IMR-90 (cell line): Measurements from ENCODE around the gene JMJD8. TPM values are rescaled to one million over a fixed set of nuclear protein-coding genes. Genes with fewer than 3 reads are reported as not detected.

Source experiments
- ATAC-seq: fragments of 200-7000 bp; cut with Tn5 transposase; 2 replicates; pipeline ENCODE4 v1.9.1; 2020; ENCODE audit warnings: low read depth, mild to moderate bottlenecking, moderate library complexity
- BruUV-seq: library from RNA; stranded (reverse); fragments of 400-500 nt; replicated peaks from 2 replicates; lab custom pipeline; 2021; lab: Mats Ljungman, UMichigan
- CTCF ChIA-PET: fragments of 300-600 bp; formaldehyde crosslinking; extraction: SDS; loops from one replicate; lab custom pipeline; 2021; ENCODE audit warnings: antibody characterized with exemption; lab: Yijun Ruan, JAX
- POLR2A ChIA-PET: fragments of 300-600 bp; sonication (Branson Sonifier 250); formaldehyde crosslinking; loops from one replicate; lab custom pipeline; 2022; ENCODE audit warnings: antibody characterized with exemption; ENCODE audit not compliant: unreplicated experiment; lab: Charles Lee
- DNase-seq: peaks from one replicate; pipeline ENCODE4 v3.0.0; 2013
- H2AFZ ChIP-seq: replicated peaks from 2 replicates; pipeline ENCODE3; 2013; ENCODE audit warnings: low read length, mild to moderate bottlenecking; ENCODE audit not compliant: poor library complexity
- H2AK5ac ChIP-seq: 2 replicates; pipeline ENCODE4 v1.6.1; 2013; ENCODE audit warnings: low read depth, low read length, inconsistent platforms
- H2AK9ac ChIP-seq: replicated peaks from 2 replicates; pipeline ENCODE3; 2013; ENCODE audit warnings: mild to moderate bottlenecking, low read depth, low read length, moderate library complexity; ENCODE audit not compliant: poor library complexity
- H2BK120ac ChIP-seq: 2 replicates; pipeline ENCODE4 v1.6.1; 2013; ENCODE audit warnings: low read depth, low read length, inconsistent platforms
- H2BK15ac ChIP-seq: 3 replicates; pipeline ENCODE4 v1.6.1; 2013; ENCODE audit warnings: low read depth, low read length, inconsistent platforms
- H2BK20ac ChIP-seq: 2 replicates; pipeline ENCODE4 v1.6.1; 2013; ENCODE audit warnings: low read depth, mild to moderate bottlenecking, inconsistent platforms, low read length, moderate library complexity
- H2BK5ac ChIP-seq: 2 replicates; pipeline ENCODE4 v1.6.1; 2013; ENCODE audit warnings: mild to moderate bottlenecking, low read depth, low read length, inconsistent platforms; ENCODE audit not compliant: poor library complexity, severe bottlenecking
- H3K14ac ChIP-seq: replicated peaks from 2 replicates; pipeline ENCODE4 v1.6.1; 2013; ENCODE audit warnings: low read depth, low read length, inconsistent platforms
- H3K18ac ChIP-seq: 2 replicates; pipeline ENCODE4 v1.6.1; 2013; ENCODE audit warnings: low read depth, low read length, control low read depth
- H3K23ac ChIP-seq: 2 replicates; pipeline ENCODE4 v1.6.1; 2013; ENCODE audit warnings: low read depth, low read length, inconsistent platforms
- H3K27ac ChIP-seq: 2 replicates; pipeline ENCODE4 v1.5.1; 2013; ENCODE audit warnings: mild to moderate bottlenecking, control low read depth, low read length; ENCODE audit not compliant: insufficient read depth
- H3K27me3 ChIP-seq: 2 replicates; pipeline ENCODE4 v1.6.1; 2013; ENCODE audit warnings: low read length; ENCODE audit not compliant: control insufficient read depth, insufficient read depth
- H3K36me3 ChIP-seq: 2 replicates; pipeline ENCODE4 v1.6.1; 2013; ENCODE audit warnings: low read length, mixed read lengths; ENCODE audit not compliant: control insufficient read depth, insufficient read depth
- H3K4ac ChIP-seq: 2 replicates; pipeline ENCODE4 v1.6.1; 2013; ENCODE audit warnings: low read depth, low read length, inconsistent platforms
- H3K4me1 ChIP-seq: 2 replicates; pipeline ENCODE4 v1.6.1; 2013; ENCODE audit warnings: low read length, mixed read lengths; ENCODE audit not compliant: control insufficient read depth, insufficient read depth
- H3K4me2 ChIP-seq: 2 replicates; pipeline ENCODE4 v1.6.1; 2013; ENCODE audit warnings: low read depth, mild to moderate bottlenecking, control low read depth, low read length, moderate library complexity
- H3K4me3 ChIP-seq: 2 replicates; pipeline ENCODE4 v1.5.1; 2013; ENCODE audit warnings: low read depth, mild to moderate bottlenecking, control low read depth, low read length, moderate library complexity; ENCODE audit not compliant: insufficient read depth
- H3K56ac ChIP-seq: 2 replicates; pipeline ENCODE4 v1.6.1; 2013; ENCODE audit warnings: low read length, inconsistent platforms; ENCODE audit not compliant: insufficient read depth; ENCODE audit errors: extremely low read depth
- H3K79me1 ChIP-seq, 2 experiments: 2 replicates each; pipeline ENCODE4 v1.6.1; 2013; ENCODE audit warnings: low read length in 2 of 2, inconsistent platforms in 1 of 2, low read depth in 1 of 2
- H3K9ac ChIP-seq: 2 replicates; pipeline ENCODE4 v1.6.1; 2013; ENCODE audit warnings: low read depth, low read length, control low read depth
- H3K9me1 ChIP-seq: 2 replicates; pipeline ENCODE4 v1.6.1; 2013; ENCODE audit warnings: low read length, inconsistent platforms; ENCODE audit not compliant: insufficient read depth
- H3K9me3 ChIP-seq: 2 replicates; pipeline ENCODE4 v1.6.1; 2013; ENCODE audit warnings: low read length; ENCODE audit not compliant: control insufficient read depth, insufficient read depth
- H4K20me1 ChIP-seq: 2 replicates; pipeline ENCODE4 v1.6.1; 2013; ENCODE audit warnings: low read length, inconsistent platforms; ENCODE audit not compliant: insufficient read depth
- H4K5ac ChIP-seq: 2 replicates; pipeline ENCODE4 v1.6.1; 2013; ENCODE audit warnings: mild to moderate bottlenecking, low read depth, low read length, control low read depth
- H4K8ac ChIP-seq, 2 experiments: 2 replicates each; pipeline ENCODE4 v1.6.1; 2013; ENCODE audit warnings: low read depth in 2 of 2, low read length in 2 of 2, control low read depth in 1 of 2, inconsistent platforms in 1 of 2
- H4K91ac ChIP-seq: 2 replicates; pipeline ENCODE4 v1.6.1; 2013; ENCODE audit warnings: low read depth, low read length, inconsistent platforms; ENCODE audit not compliant: insufficient read depth
- BHLHE40 ChIP-seq: fragments of 150-350 bp; IDR thresholded peaks from 2 replicates; pipeline ENCODE4 v1.6.1; 2016; ENCODE audit warnings: mild to moderate bottlenecking, low read depth, low read length
- CEBPB ChIP-seq: IDR thresholded peaks from 2 replicates; pipeline ENCODE4 v1.6.1; 2012; ENCODE audit warnings: low read depth, low read length, improper control_type of control experiment
- CHD1 ChIP-seq: IDR thresholded peaks from 2 replicates; pipeline ENCODE4 v1.6.1; 2012; ENCODE audit warnings: low read depth, low read length, improper control_type of control experiment
- FOS ChIP-seq: fragments of 150-350 bp; IDR thresholded peaks from 2 replicates; pipeline ENCODE4 v1.6.1; 2016; ENCODE audit warnings: low read depth, low read length
- MAFK ChIP-seq: IDR thresholded peaks from 2 replicates; pipeline ENCODE4 v1.6.1; 2012; ENCODE audit warnings: low read depth, low read length, improper control_type of control experiment
- MAZ ChIP-seq: IDR thresholded peaks from 2 replicates; pipeline ENCODE4 v1.6.1; 2012; ENCODE audit warnings: low read depth, mild to moderate bottlenecking, low read length, improper control_type of control experiment, moderate library complexity, borderline replicate concordance
- NFE2L2 ChIP-seq: fragments of 150-350 bp; IDR thresholded peaks from 2 replicates; pipeline ENCODE4 v1.6.1; 2016; ENCODE audit warnings: low read depth, mild to moderate bottlenecking, low read length
- POLR2A ChIP-seq: IDR thresholded peaks from 2 replicates; pipeline ENCODE4 v1.6.1; 2012; ENCODE audit warnings: mild to moderate bottlenecking, low read depth, low read length
- RAD21 ChIP-seq: IDR thresholded peaks from 2 replicates; pipeline ENCODE4 v1.6.1; 2012; ENCODE audit warnings: low read length, improper control_type of control experiment
- RCOR1 ChIP-seq: IDR thresholded peaks from 2 replicates; pipeline ENCODE4 v1.6.1; 2012; ENCODE audit warnings: mild to moderate bottlenecking, low read length, improper control_type of control experiment; ENCODE audit not compliant: insufficient replicate concordance
- RFX5 ChIP-seq: IDR thresholded peaks from 2 replicates; pipeline ENCODE4 v1.8.0; 2012; ENCODE audit warnings: low read depth, mild to moderate bottlenecking, low read length, moderate library complexity
- SMC3 ChIP-seq: fragments of 150-350 bp; IDR thresholded peaks from 2 replicates; pipeline ENCODE4 v1.6.1; 2016; ENCODE audit warnings: low read depth, mild to moderate bottlenecking, antibody characterized with exemption, low read length, moderate library complexity
- WGBS, 2 experiments: methylation state at CpG; one replicate each; pipeline versions ENCODE4 v1.1.5 to v1.1.7; 2013; ENCODE audit warnings: missing lambda C conversion rate in 2 of 2; ENCODE audit not compliant: insufficient read length in 1 of 2; ENCODE audit errors: extremely low coverage in 2 of 2; 5-methylcytosine and 5-hydroxymethylcytosine counted together
- dilution Hi-C: fragments of 300-500 bp; cut with HindIII; formaldehyde crosslinking; loops from one replicate; pipeline ENCODE4 v1.14.3; 2018; ENCODE audit warnings: low sequenced_read_pairs; ENCODE audit not compliant: unreplicated experiment
- in situ Hi-C: fragments of 300-500 bp; cut with MboI; formaldehyde crosslinking; loops from 3 replicates; pipeline ENCODE4 v1.14.3; 2019; ENCODE audit warnings: low sequenced_read_pairs, inconsistent platforms, mixed read lengths
- intact Hi-C: fragments of 100-400 bp; cut with micrococcal nuclease; formaldehyde crosslinking; loops from 2 replicates; pipeline ENCODE4 v1.10.0; 2022
- polyA plus RNA-seq, 3 experiments: library from polyadenylated mRNA; depleted of rRNA; stranded (reverse); fragments of >200 nt; gene quantifications; 2 replicates each; pipeline ENCODE4 v1.2.3, GENCODE V29; 2012; ENCODE audit warnings: low replicate concordance in 1 of 3
- total RNA-seq: library from RNA; depleted of rRNA; stranded (reverse); fragments of >200 nt; gene quantifications from 2 replicates; pipeline ENCODE4 v1.2.3, GENCODE V29; 2012
- TF ChIP-seq, protein P1 (sequence below): conservative IDR thresholded peaks from 2 replicates; pipeline ENCODE4 v1.5.1; 2012; ENCODE audit warnings: mild to moderate bottlenecking, low read depth, low read length, improper control_type of control experiment
- TF ChIP-seq, protein P2 (sequence below): fragments of 150-350 bp; IDR thresholded peaks from 2 replicates; pipeline ENCODE4 v1.6.1; 2017; ENCODE audit warnings: mild to moderate bottlenecking, antibody characterized with exemption, low read length, low read depth
- TF ChIP-seq, protein P3 (sequence below): fragments of 150-350 bp; IDR thresholded peaks from 2 replicates; pipeline ENCODE4 v1.6.1; 2016; ENCODE audit warnings: low read depth, mild to moderate bottlenecking, low read length, moderate library complexity, borderline replicate concordance

Gene JMJD8
- total and polyA plus RNA-seq, 2 of the 4 experiments (the other 2 are of a cell fraction): 17.7 to 62.5 TPM

DNA sequence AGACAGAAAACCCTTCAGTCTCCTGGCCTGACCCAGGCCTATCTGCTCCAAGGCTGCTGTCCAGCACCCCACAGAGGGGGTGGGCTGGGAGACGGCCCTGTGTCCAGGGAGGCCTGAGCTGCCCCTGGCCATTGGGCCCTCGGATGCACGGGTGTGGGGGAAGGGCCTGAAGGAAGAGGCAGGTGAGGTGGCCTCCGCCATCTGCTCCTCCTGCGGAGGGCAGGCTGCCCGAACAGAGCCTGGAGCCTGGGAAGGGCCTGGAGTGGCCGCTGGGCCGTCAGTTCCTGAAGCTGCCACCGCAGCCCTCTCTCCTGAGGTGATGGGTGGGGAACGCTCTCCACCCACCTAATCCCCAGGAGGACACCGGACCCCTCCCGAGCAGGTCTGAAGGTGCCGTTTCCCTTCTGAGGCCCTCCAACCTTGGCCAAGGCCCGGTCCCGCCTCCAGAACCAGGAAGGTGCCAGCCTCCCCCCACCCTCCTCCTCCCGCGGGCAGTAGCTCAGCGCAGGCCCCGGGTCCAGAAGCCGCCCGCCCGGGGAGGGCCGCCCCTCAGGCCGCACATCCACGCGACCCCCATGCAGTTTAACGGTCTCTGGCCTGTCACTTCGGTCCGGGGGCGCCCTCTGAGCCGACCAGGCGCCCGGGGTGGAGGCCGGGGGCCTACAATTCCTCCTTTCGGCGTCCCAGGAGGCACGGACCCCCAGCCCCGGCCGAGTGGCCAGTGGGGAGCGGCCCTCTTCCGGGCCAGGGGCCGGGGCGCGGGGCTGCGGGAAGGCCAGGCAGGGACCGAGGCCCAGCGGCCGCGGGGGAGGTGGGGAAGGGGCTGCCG, 20.6 kb upstream of the JMJD8 start:
- dilution Hi-C loops (no loop called here), intact Hi-C loops (no loop called here), in situ Hi-C loops (loop anchor here (25.0 kb wide), 1 partner anchor 358 kb away; the partner anchor contains the start of gene SSTR5)
- H4K91ac ChIP-seq: no peak overlapping the region
- H3K79me1 ChIP-seq: no peaks in the 10 kb centered on the region
- no peak overlapping the region for H4K5ac ChIP-seq
- H3K27ac ChIP-seq: no peak overlapping the region
- no peak overlapping the region for H2AK5ac ChIP-seq
- no peaks in the 10 kb centered on the region for H3K9me1 ChIP-seq
- no peak overlapping the region for H2BK5ac ChIP-seq
- peaks cover 1% of the 10 kb centered on the region; the same call in 1 of the 2 replicates for H3K4me1 ChIP-seq
- no peak overlapping the region for H3K4me3 ChIP-seq
- no peak overlapping the region for H3K9ac ChIP-seq
- no peak overlapping the region for H2BK15ac ChIP-seq
- ChIA-PET CTCF (no interaction called here), POLR2A (no interaction called here)
- DNase-seq: no peak
- H3K4ac ChIP-seq: no peak overlapping the region
- H4K20me1 ChIP-seq: peaks cover 18% of the 10 kb centered on the region
- no peak overlapping the region for H3K4me2 ChIP-seq
- H2AFZ ChIP-seq: no peak overlapping the region
- ATAC-seq: no peak
- H3K56ac ChIP-seq: no peak overlapping the region
- no peak overlapping the region for H2BK120ac ChIP-seq
- no peak overlapping the region for H4K8ac ChIP-seq
- peaks cover 71% of the 10 kb centered on the region for H3K27me3 ChIP-seq
- H3K18ac ChIP-seq: no peak overlapping the region
- no peaks in the 10 kb centered on the region for H3K36me3 ChIP-seq
- WGBS, 2 experiments: 6% methylated on average over 18 of the region's 50 CpGs; no CpG with 5 or more reads in 1 of the 2 experiments
- no TSS peak for BruUV-seq
- H2BK20ac ChIP-seq: no peak overlapping the region
- H3K23ac ChIP-seq: no peak overlapping the region
- H3K14ac ChIP-seq: no peak overlapping the region
- H3K9me3 ChIP-seq: no peaks in the 10 kb centered on the region
- H2AK9ac ChIP-seq: peak overlapping the region; percentile 24
- TF ChIP-seq, protein P1, sequence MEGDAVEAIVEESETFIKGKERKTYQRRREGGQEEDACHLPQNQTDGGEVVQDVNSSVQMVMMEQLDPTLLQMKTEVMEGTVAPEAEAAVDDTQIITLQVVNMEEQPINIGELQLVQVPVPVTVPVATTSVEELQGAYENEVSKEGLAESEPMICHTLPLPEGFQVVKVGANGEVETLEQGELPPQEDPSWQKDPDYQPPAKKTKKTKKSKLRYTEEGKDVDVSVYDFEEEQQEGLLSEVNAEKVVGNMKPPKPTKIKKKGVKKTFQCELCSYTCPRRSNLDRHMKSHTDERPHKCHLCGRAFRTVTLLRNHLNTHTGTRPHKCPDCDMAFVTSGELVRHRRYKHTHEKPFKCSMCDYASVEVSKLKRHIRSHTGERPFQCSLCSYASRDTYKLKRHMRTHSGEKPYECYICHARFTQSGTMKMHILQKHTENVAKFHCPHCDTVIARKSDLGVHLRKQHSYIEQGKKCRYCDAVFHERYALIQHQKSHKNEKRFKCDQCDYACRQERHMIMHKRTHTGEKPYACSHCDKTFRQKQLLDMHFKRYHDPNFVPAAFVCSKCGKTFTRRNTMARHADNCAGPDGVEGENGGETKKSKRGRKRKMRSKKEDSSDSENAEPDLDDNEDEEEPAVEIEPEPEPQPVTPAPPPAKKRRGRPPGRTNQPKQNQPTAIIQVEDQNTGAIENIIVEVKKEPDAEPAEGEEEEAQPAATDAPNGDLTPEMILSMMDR: no peak
- TF ChIP-seq CEBPB: no peak
- no peak for TF ChIP-seq RAD21
- TF ChIP-seq, protein P2, sequence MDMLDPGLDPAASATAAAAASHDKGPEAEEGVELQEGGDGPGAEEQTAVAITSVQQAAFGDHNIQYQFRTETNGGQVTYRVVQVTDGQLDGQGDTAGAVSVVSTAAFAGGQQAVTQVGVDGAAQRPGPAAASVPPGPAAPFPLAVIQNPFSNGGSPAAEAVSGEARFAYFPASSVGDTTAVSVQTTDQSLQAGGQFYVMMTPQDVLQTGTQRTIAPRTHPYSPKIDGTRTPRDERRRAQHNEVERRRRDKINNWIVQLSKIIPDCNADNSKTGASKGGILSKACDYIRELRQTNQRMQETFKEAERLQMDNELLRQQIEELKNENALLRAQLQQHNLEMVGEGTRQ: no peak
- no peak for TF ChIP-seq FOS
- TF ChIP-seq, protein P3, sequence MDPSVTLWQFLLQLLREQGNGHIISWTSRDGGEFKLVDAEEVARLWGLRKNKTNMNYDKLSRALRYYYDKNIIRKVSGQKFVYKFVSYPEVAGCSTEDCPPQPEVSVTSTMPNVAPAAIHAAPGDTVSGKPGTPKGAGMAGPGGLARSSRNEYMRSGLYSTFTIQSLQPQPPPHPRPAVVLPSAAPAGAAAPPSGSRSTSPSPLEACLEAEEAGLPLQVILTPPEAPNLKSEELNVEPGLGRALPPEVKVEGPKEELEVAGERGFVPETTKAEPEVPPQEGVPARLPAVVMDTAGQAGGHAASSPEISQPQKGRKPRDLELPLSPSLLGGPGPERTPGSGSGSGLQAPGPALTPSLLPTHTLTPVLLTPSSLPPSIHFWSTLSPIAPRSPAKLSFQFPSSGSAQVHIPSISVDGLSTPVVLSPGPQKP: no peak
- no peak for TF ChIP-seq RCOR1
- TF ChIP-seq POLR2A: no peak
- TF ChIP-seq MAFK: no peak
- no peak for TF ChIP-seq NFE2L2
- TF ChIP-seq RFX5: no peak
- no peak for TF ChIP-seq MAZ
- TF ChIP-seq CHD1: no peak
- TF ChIP-seq SMC3: no peak
- TF ChIP-seq BHLHE40: no peak
